Loucy (cell line): ENCODE data around the gene COL27A1.

Experiments
- H2AFZ ChIP-seq: fragments of 200-600 bp; sonication (generic); 2 replicates; pipeline ENCODE4 v1.6.0; 2016; ENCODE audit warnings: antibody characterized with exemption, mild to moderate bottlenecking, low read length, moderate library complexity
- H3F3A ChIP-seq: fragments of 200-600 bp; 2 replicates; pipeline ENCODE4 v1.6.0; 2016; ENCODE audit warnings: antibody characterized with exemption, low read depth, mild to moderate bottlenecking
- H3K27me3 ChIP-seq: fragments of 200-600 bp; sonication (generic); 2 replicates; pipeline ENCODE4 v1.6.1; 2014; ENCODE audit warnings: low read length, mild to moderate bottlenecking; ENCODE audit not compliant: insufficient read depth, poor library complexity, severe bottlenecking
- H3K36me3 ChIP-seq: fragments of 200-600 bp; sonication (generic); 2 replicates; pipeline ENCODE4 v1.6.1; 2016; ENCODE audit warnings: low read length; ENCODE audit not compliant: insufficient read depth
- H3K4me1 ChIP-seq: fragments of 200-600 bp; sonication (generic); 2 replicates; pipeline ENCODE4 v1.5.1; 2014; ENCODE audit warnings: low read length, mild to moderate bottlenecking; ENCODE audit not compliant: insufficient read depth, poor library complexity, severe bottlenecking
- H3K4me2 ChIP-seq: fragments of 200-600 bp; sonication (generic); 2 replicates; pipeline ENCODE4 v1.6.0; 2014; ENCODE audit warnings: antibody characterized with exemption, low read length, low read depth, mild to moderate bottlenecking; ENCODE audit not compliant: poor library complexity, severe bottlenecking
- H3K4me3 ChIP-seq: fragments of 200-600 bp; sonication (generic); 2 replicates; pipeline ENCODE4 v1.5.1; 2014; ENCODE audit warnings: low read length, mild to moderate bottlenecking, mixed read lengths; ENCODE audit not compliant: poor library complexity, severe bottlenecking
- H3K79me2 ChIP-seq: fragments of 200-600 bp; sonication (generic); 2 replicates; pipeline ENCODE4 v1.6.1; 2014; ENCODE audit warnings: low read length; ENCODE audit not compliant: insufficient read depth
- H3K9ac ChIP-seq: fragments of 200-600 bp; sonication (generic); 2 replicates; pipeline ENCODE4 v1.6.0; 2014; ENCODE audit warnings: mild to moderate bottlenecking, low read depth, low read length, moderate library complexity; ENCODE audit not compliant: poor library complexity, severe bottlenecking
- H3K9me2 ChIP-seq: fragments of 200-600 bp; sonication (generic); replicated peaks from 2 replicates; pipeline ENCODE4 v1.6.1; 2016; ENCODE audit warnings: low read depth, low read length, mixed read lengths
- H3K9me3 ChIP-seq: fragments of 200-600 bp; sonication (generic); 2 replicates; pipeline ENCODE4 v1.6.1; 2014; ENCODE audit warnings: mild to moderate bottlenecking, antibody characterized with exemption, low read length, low read depth; ENCODE audit not compliant: insufficient read depth
- H4K20me1 ChIP-seq: fragments of 200-600 bp; sonication (generic); 2 replicates; pipeline ENCODE4 v1.6.0; 2014; ENCODE audit warnings: antibody characterized with exemption, low read length, mild to moderate bottlenecking; ENCODE audit not compliant: insufficient read depth, poor library complexity, severe bottlenecking
- CTCF ChIP-seq: fragments of 200-600 bp; sonication (generic); conservative IDR thresholded peaks from 2 replicates; pipeline ENCODE4 v1.5.1; 2014; ENCODE audit warnings: mild to moderate bottlenecking, antibody characterized with exemption, low read length
- EZH2phosphoT487 ChIP-seq: fragments of 200-600 bp; IDR thresholded peaks from 2 replicates; pipeline ENCODE4 v1.6.1; 2018; ENCODE audit warnings: antibody characterized with exemption, mild to moderate bottlenecking, moderate library complexity, borderline replicate concordance

Gene COL27A1

GRCh38 chr9:114252394-114252793 lies 97.1 kb downstream of the COL27A1 start:
- Histone ChIP-seq H3K9ac (no peak overlapping the region), H2AFZ (no peak overlapping the region), H3K4me2 (no peak overlapping the region), H3F3A (no peaks in the 10 kb centered on the region), H3K4me1 (no peaks in the 10 kb centered on the region), H3K9me2 (no peaks in the 10 kb centered on the region), H4K20me1 (no peaks in the 10 kb centered on the region), H3K4me3 (no peak overlapping the region), H3K27me3 (no peaks in the 10 kb centered on the region), H3K79me2 (no peaks in the 10 kb centered on the region), H3K36me3 (no peaks in the 10 kb centered on the region), H3K9me3 (no peaks in the 10 kb centered on the region)
- TF ChIP-seq EZH2phosphoT487 (no peak), CTCF (no peak)

- no peak for TF ChIP-seq EZH2phosphoT487
- TF ChIP-seq CTCF: no peak
- Histone ChIP-seq H3K27me3 (no peaks in the 10 kb centered on the region), H3K9me2 (no peaks in the 10 kb centered on the region), H3K4me1 (no peaks in the 10 kb centered on the region), H3K79me2 (no peaks in the 10 kb centered on the region), H3F3A (no peaks in the 10 kb centered on the region), H4K20me1 (no peaks in the 10 kb centered on the region), H3K36me3 (no peaks in the 10 kb centered on the region), H3K4me2 (no peak overlapping the region), H3K9me3 (no peaks in the 10 kb centered on the region), H3K4me3 (no peak overlapping the region), H3K9ac (no peak overlapping the region), H2AFZ (no peak overlapping the region)
Observed at GRCh38 chr9:114256827-114257328, 101.5 kb downstream of the COL27A1 start.

- H3K79me2 ChIP-seq: no peaks in the 10 kb centered on the region
- H3K36me3 ChIP-seq: no peaks in the 10 kb centered on the region
- no peak overlapping the region for H3K9ac ChIP-seq
- no peaks in the 10 kb centered on the region for H3K9me3 ChIP-seq
- no peaks in the 10 kb centered on the region for H4K20me1 ChIP-seq
- no peak overlapping the region for H3K4me2 ChIP-seq
- no peak overlapping the region for H2AFZ ChIP-seq
- H3K27me3 ChIP-seq: no peaks in the 10 kb centered on the region
- TF ChIP-seq EZH2phosphoT487 (no peak), CTCF (no peak)
- no peaks in the 10 kb centered on the region for H3K9me2 ChIP-seq
- no peaks in the 10 kb centered on the region for H3F3A ChIP-seq
- H3K4me1 ChIP-seq: no peaks in the 10 kb centered on the region
- no peak overlapping the region for H3K4me3 ChIP-seq
Observed at GRCh38 chr9:114258218-114258617, 102.9 kb downstream of the COL27A1 start.
